ENCODE data around the gene LIF.

Gene LIF

GRCh38 chr22:30249049-30250038 lies 2.8 kb upstream of the LIF start:
- peaks cover 42% of the 10 kb centered on the region for H3K27me3 Mint-ChIP-seq (ENCODE audit: low read depth)
- peak overlapping the region in 1 of 3 experiments; percentile 47 for H3K4me3 Mint-ChIP-seq
- H3K36me3 Mint-ChIP-seq (ENCODE audit: low read depth), result no peaks in the 10 kb centered on the region
- H3K9me3 Mint-ChIP-seq, result no peaks in the 10 kb centered on the region
- peaks cover 54% of the 10 kb centered on the region for H3K4me1 Mint-ChIP-seq
- H3K27ac Mint-ChIP-seq, result peak overlapping the region; percentile 9 to 43 (median 25)
- TF ChIP-seq, protein P1, sequence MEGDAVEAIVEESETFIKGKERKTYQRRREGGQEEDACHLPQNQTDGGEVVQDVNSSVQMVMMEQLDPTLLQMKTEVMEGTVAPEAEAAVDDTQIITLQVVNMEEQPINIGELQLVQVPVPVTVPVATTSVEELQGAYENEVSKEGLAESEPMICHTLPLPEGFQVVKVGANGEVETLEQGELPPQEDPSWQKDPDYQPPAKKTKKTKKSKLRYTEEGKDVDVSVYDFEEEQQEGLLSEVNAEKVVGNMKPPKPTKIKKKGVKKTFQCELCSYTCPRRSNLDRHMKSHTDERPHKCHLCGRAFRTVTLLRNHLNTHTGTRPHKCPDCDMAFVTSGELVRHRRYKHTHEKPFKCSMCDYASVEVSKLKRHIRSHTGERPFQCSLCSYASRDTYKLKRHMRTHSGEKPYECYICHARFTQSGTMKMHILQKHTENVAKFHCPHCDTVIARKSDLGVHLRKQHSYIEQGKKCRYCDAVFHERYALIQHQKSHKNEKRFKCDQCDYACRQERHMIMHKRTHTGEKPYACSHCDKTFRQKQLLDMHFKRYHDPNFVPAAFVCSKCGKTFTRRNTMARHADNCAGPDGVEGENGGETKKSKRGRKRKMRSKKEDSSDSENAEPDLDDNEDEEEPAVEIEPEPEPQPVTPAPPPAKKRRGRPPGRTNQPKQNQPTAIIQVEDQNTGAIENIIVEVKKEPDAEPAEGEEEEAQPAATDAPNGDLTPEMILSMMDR (IDR thresholded peaks at IDR 0.05; ENCODE audit: unreplicated experiment in 3 of 3), result no peak

- Mint-ChIP-seq H3K9me3 (no peaks in the 10 kb centered on the region), H3K27me3 (ENCODE audit: low read depth) (peaks cover 42% of the 10 kb centered on the region), H3K36me3 (ENCODE audit: low read depth) (no peaks in the 10 kb centered on the region), H3K4me1 (peaks cover 49% of the 10 kb centered on the region), H3K4me3 (peak overlapping the region; percentile 30 to 67 (median 64)), H3K27ac (peak overlapping the region in 2 of 3 experiments; percentile 22 to 34)
- TF ChIP-seq, protein P1 (IDR thresholded peaks at IDR 0.05; ENCODE audit: unreplicated experiment in 3 of 3), result no peak
Observed at GRCh38 chr22:30248484-30248883, 1.9 kb upstream of the LIF start.

DNA sequence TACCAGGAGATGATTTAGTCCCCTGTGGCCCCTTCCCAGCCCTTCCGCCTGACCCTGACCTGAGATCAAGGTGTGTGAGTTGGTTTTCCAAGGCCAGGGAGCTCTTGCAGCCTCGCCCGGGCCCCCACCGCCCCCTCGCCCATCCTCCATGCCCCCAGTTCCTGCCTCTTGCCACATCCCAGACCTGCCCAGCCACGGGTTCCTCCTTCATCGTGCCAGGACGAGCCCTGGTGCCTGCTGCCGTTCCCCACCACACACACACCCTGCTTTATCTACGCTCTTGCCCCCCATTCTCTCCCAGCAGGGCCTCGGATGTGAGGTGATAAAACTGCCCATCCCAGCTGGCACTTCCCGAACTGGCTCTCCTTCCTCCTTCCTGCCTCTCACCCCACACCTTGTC lies 1.4 kb upstream of the LIF start:
- peaks cover 44% of the 10 kb centered on the region for H3K27me3 Mint-ChIP-seq (ENCODE audit: low read depth)
- H3K4me1 Mint-ChIP-seq, result peaks cover 47% of the 10 kb centered on the region
- H3K9me3 Mint-ChIP-seq, result no peaks in the 10 kb centered on the region
- peak overlapping the region; percentile 43 to 67 (median 64) for H3K4me3 Mint-ChIP-seq
- H3K27ac Mint-ChIP-seq, result peak overlapping the region in 2 of 3 experiments; percentile 22 to 34
- TF ChIP-seq, protein P1 (IDR thresholded peaks at IDR 0.05; ENCODE audit: unreplicated experiment in 3 of 3), result no peak
- H3K36me3 Mint-ChIP-seq (ENCODE audit: low read depth), result no peaks in the 10 kb centered on the region

- no peaks in the 10 kb centered on the region for H3K36me3 Mint-ChIP-seq (ENCODE audit: low read depth)
- TF ChIP-seq, protein P1 (IDR thresholded peaks at IDR 0.05; ENCODE audit: unreplicated experiment in 3 of 3), result no peak
- H3K4me1 Mint-ChIP-seq, result peaks cover 47% of the 10 kb centered on the region
- H3K4me3 Mint-ChIP-seq, result peak overlapping the region; percentile 32 to 82 (median 43)
- H3K27ac Mint-ChIP-seq, result peak overlapping the region in 2 of 3 experiments; percentile 22 to 31
- no peaks in the 10 kb centered on the region for H3K9me3 Mint-ChIP-seq
- peaks cover 49% of the 10 kb centered on the region for H3K27me3 Mint-ChIP-seq (ENCODE audit: low read depth)
Observed at GRCh38 chr22:30247561-30247960, 1.0 kb upstream of the LIF start.

DNA sequence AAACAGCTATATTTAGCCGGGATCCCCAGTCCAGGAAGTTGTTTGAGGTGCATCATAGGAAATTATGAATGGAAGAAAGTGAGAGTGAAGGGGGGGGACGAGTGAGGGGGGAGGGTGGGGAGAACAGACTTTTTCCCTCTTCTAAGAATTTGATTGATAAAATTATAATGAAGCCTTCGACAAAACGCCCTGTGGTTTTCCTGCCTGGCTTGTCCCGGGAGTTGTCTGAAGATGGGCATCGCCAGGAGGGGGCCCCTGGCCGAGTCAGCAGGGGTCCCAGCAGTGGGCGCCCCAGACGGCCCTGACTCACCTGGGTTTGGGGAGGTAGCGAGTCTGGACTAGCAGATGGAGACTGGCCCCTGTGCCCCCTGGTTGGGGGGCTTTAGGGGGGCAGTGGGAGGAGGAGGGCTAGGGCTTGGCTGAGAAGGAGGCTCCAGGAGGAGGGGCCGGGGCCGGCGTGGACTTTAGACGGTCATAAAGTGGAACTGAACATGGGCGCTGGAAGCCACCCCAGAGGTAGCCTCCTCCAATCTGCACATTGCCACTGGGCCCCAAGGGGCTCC lies 336 bp upstream of the LIF start:
- Mint-ChIP-seq H3K9me3 (no peaks in the 10 kb centered on the region), H3K27me3 (ENCODE audit: low read depth) (peaks cover 53% of the 10 kb centered on the region), H3K36me3 (ENCODE audit: low read depth) (no peaks in the 10 kb centered on the region), H3K27ac (peak overlapping the region in 2 of 3 experiments; percentile 56 to 81), H3K4me3 (peak overlapping the region; percentile 57 to 82 (median 64)), H3K4me1 (peaks cover 49% of the 10 kb centered on the region)
- TF ChIP-seq, protein P1 (IDR thresholded peaks at IDR 0.05; ENCODE audit: unreplicated experiment in 3 of 3), result no peak

Measured in nephron (organoid).